ENCODE results near the gene APOBEC3A.
A peak's percentile ranks its signal among the peaks of the same experiment; 100 is the strongest.
"Not testable (repeated sequence)": the region's sequence is repeated elsewhere in the genome, so short reads cannot be mapped to it uniquely, and the experiment has no call there.

Gene APOBEC3A

DNA sequence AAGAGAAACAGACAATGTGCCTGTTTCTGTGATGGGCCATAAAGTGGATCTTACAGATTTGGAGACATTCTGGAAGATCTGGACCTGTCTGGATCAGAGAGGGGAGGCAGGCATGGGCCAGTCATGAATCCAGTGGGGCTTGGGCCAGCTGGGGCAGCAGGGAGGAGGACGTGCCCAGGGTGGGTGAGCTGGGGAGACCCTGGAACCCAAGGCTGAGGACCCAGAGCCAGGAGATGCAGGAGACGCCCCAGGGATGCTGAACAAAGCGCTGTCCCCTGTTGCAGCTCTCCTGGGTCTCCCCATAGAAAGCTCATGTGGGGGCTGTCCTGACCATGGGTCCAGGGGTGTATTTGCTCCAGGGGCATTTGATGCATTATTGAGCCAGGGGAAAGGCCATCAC lies 1.5 kb upstream of the APOBEC3A start:
- Mint-ChIP-seq H3K27ac (ENCODE audit: low read depth) (no peak overlapping the region), H3K9me3 (no peaks in the 10 kb centered on the region), H3K4me1 (no peaks in the 10 kb centered on the region), H3K36me3 (ENCODE audit: insufficient read depth) (peaks cover 2% of the 10 kb centered on the region), H3K27me3 (peaks cover 5% of the 10 kb centered on the region), H3K4me3 (no peak overlapping the region)
- ATAC-seq (replicated peaks; ENCODE audit: extremely low read depth, poor library complexity, severe bottlenecking) (no peak), DNase-seq (ENCODE audit: low spot score in 2 of 2) (no peak)

DNA sequence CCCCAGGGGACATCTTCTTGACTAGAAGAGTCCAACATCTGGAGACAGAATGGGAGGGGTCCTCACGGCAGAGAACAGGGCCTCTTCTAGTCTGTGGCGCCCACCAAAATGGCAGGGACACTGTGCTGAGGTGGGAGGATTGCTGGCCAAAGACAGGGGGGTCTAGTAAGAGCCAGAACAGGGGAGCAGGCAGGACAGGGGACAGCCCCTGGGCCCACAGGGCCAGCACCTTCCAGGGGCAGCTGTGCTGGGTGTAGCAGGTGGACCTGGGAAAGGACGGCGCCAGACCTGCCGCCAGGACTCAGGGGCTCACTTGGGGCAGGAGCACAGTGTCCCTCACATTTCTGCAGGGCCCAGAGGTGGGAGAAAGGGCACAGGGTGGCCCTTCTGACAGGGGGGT lies 858 bp upstream of the APOBEC3A start:
- no peak for DNase-seq (ENCODE audit: low spot score in 2 of 2)
- Mint-ChIP-seq H3K36me3 (ENCODE audit: insufficient read depth) (peaks cover 2% of the 10 kb centered on the region), H3K4me1 (no peaks in the 10 kb centered on the region), H3K27me3 (no peaks in the 10 kb centered on the region), H3K4me3 (no peak overlapping the region), H3K27ac (ENCODE audit: low read depth) (peak overlapping the region; percentile 44), H3K9me3 (no peaks in the 10 kb centered on the region)
- no peak for ATAC-seq (replicated peaks; ENCODE audit: extremely low read depth, poor library complexity, severe bottlenecking)

DNA sequence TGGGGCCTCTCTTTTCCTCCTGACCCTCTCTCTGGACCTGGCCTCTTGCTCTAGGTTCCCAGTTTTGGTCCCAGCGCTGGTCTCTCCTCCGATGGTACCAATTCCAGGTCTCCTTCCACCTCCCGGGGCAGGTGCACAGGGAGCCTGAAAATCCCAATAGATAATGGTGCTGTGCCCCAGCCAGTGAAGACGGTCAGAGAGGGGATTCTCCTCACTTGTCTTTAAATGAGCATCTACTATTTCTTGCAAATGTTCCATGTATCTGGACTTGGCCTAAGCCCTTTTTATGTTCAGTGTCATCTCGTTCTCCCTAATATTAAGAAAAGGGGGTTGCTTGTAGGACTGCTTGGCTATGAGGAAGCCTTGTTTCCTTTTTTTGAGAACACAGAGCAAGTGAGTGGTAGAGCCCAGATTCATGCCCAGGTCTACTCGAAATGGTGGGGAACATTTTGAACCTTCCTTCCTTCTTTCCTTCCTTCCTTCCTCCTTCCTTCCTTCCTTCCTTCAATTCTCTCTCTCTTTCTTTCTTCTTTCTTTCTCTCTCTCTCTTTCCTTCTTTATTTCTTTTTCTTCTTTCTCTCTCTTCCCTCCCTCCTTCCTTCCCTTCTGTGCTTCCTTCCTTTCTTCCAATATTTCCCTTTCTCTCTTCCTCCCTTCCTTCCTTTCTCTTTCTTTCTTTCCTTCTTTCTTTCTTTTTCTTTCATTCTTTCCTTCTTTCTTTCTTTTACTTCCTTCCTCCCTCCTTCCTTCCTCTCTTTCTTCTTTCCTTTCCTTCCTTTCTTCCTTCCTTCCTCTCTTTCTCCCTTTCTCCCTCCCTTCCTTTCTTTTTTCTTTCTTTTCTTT lies 620 bp downstream of the APOBEC3A start:
- Mint-ChIP-seq H3K36me3 (ENCODE audit: insufficient read depth) (peaks cover 2% of the 10 kb centered on the region), H3K4me3 (no peak overlapping the region), H3K27me3 (no peaks in the 10 kb centered on the region), H3K4me1 (no peaks in the 10 kb centered on the region), H3K27ac (ENCODE audit: low read depth) (peak overlapping the region; percentile 76), H3K9me3 (no peaks in the 10 kb centered on the region)
- DNase-seq (ENCODE audit: low spot score in 2 of 2) (no peak), ATAC-seq (replicated peaks; ENCODE audit: extremely low read depth, poor library complexity, severe bottlenecking) (no peak)

DNA sequence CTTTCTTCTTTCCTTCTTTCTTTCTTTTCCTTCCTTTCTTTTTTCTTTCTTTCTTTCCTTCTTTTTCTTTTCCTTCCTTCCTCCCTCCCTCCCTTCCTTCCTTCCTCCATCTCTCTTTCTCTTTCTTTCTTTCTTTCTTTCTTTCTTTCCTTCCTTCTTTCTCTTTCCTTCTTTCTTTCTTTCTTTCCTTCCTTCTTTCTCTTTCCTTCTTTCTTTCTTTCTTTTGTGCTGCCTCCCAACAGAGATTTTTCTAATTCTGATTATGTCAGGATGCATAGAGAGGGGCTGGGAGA lies 1.2 kb downstream of the APOBEC3A start:
- ATAC-seq (replicated peaks; ENCODE audit: extremely low read depth, poor library complexity, severe bottlenecking); H3K9me3 Mint-ChIP-seq; DNase-seq (ENCODE audit: low spot score in 2 of 2); H3K27me3 Mint-ChIP-seq; H3K4me3 Mint-ChIP-seq; H3K36me3 Mint-ChIP-seq (ENCODE audit: insufficient read depth); H3K4me1 Mint-ChIP-seq: not testable (repeated sequence)
- H3K27ac Mint-ChIP-seq (ENCODE audit: low read depth) = peak overlapping the region; percentile 76

DNA sequence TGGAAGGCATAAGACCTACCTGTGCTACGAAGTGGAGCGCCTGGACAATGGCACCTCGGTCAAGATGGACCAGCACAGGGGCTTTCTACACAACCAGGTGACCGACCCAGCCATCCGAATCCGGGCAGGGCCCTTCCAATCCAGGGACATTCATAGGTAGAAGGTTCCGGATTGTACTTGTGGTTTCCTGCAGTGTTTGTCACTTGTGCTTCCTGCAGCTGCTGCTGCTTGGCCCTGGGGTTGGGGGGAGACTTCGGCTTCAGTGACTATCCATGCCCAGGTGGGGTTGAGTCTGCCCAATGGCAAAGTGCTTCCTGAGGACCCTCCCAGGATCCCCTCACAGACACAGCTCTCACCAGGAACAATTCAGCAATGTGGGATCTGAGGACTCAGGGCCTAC lies 2.2 kb downstream of the APOBEC3A start:
- no peak overlapping the region for H3K4me3 Mint-ChIP-seq
- no peak overlapping the region for H3K27ac Mint-ChIP-seq (ENCODE audit: low read depth)
- peaks cover 13% of the 10 kb centered on the region for H3K27me3 Mint-ChIP-seq
- peaks cover 2% of the 10 kb centered on the region for H3K36me3 Mint-ChIP-seq (ENCODE audit: insufficient read depth)
- no peak for DNase-seq (ENCODE audit: low spot score in 2 of 2)
- no peak for ATAC-seq (replicated peaks; ENCODE audit: extremely low read depth, poor library complexity, severe bottlenecking)
- H3K4me1 Mint-ChIP-seq = no peaks in the 10 kb centered on the region
- no peaks in the 10 kb centered on the region for H3K9me3 Mint-ChIP-seq

DNA sequence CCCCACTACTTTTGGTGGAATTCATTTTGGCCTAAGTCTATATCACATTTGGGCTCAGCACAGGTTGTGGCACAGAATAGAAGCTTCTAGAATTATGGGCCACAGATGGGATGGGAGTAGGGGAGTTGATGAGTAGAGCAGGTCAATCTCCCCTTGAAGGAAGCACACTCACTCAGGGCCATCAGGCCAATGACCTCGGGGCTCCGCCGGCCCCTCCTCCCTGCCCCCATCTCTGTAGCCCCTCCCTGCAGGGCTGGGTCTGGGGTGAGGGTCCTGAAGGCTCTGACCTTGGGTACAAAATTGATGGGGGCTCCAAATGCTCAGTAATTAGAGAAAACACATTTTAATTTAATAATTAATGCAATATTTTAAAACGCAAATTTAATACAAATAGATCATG lies 3.3 kb downstream of the APOBEC3A start:
- H3K27ac Mint-ChIP-seq (ENCODE audit: low read depth); H3K4me3 Mint-ChIP-seq; H3K9me3 Mint-ChIP-seq; DNase-seq (ENCODE audit: low spot score in 2 of 2); H3K36me3 Mint-ChIP-seq (ENCODE audit: insufficient read depth); H3K4me1 Mint-ChIP-seq; ATAC-seq (replicated peaks; ENCODE audit: extremely low read depth, poor library complexity, severe bottlenecking): not testable (repeated sequence)
- peaks cover 24% of the 10 kb centered on the region for H3K27me3 Mint-ChIP-seq

DNA sequence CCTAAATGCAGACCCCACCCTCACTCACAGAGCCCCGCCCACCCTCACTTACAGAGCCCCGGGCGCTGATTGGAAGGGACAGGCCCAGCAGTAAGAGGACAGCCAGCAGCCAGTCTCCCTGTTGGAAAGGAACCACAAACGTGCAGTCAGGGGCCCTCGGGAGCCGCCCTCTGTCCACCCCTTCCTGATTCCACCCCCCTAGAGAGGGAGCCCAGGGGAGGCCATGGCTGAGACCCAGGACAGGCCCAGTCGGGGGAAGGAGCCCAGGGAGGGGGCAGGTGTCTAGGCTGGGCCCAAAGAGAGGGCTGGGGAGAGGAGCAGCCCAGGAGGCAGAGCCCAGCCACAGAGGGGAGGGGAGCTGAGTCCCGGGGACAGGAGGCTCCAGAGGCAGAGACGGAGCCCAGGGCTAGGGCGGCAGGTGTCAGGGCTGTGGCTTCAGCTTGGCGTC lies 5.9 kb downstream of the APOBEC3A start:
- not testable (repeated sequence) for H3K27ac Mint-ChIP-seq (ENCODE audit: low read depth); ATAC-seq (replicated peaks; ENCODE audit: extremely low read depth, poor library complexity, severe bottlenecking); DNase-seq (ENCODE audit: low spot score in 2 of 2); H3K4me1 Mint-ChIP-seq; H3K9me3 Mint-ChIP-seq; H3K4me3 Mint-ChIP-seq; H3K36me3 Mint-ChIP-seq (ENCODE audit: insufficient read depth)
- H3K27me3 Mint-ChIP-seq = peaks cover 39% of the 10 kb centered on the region

DNA sequence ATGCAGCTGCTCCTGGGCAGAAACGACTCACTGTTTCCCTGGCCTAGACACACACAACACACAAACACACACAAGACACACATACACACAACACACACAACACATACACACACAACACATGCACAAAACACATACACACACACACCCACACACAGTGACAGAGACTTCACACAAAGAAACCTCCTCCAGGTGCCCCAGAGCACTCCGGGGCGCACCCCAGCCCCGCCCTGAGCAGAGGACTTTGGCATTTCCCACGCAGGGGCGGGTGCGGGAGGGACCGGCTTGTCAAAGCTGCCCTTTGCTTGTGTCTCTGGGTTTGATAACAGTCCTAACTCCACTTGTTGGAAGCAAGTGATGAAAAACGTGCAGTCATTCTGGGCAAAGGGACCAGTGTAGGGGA lies 6.5 kb downstream of the APOBEC3A start:
- ATAC-seq (replicated peaks; ENCODE audit: extremely low read depth, poor library complexity, severe bottlenecking) (no peak), DNase-seq (ENCODE audit: low spot score in 2 of 2) (no peak)
- H3K27me3 Mint-ChIP-seq = peaks cover 45% of the 10 kb centered on the region
- H3K4me1 Mint-ChIP-seq = no peaks in the 10 kb centered on the region
- H3K4me3 Mint-ChIP-seq = no peak overlapping the region
- H3K36me3 Mint-ChIP-seq (ENCODE audit: insufficient read depth) = peaks cover 1% of the 10 kb centered on the region
- H3K9me3 Mint-ChIP-seq = no peaks in the 10 kb centered on the region
- H3K27ac Mint-ChIP-seq (ENCODE audit: low read depth) = no peak overlapping the region

DNA sequence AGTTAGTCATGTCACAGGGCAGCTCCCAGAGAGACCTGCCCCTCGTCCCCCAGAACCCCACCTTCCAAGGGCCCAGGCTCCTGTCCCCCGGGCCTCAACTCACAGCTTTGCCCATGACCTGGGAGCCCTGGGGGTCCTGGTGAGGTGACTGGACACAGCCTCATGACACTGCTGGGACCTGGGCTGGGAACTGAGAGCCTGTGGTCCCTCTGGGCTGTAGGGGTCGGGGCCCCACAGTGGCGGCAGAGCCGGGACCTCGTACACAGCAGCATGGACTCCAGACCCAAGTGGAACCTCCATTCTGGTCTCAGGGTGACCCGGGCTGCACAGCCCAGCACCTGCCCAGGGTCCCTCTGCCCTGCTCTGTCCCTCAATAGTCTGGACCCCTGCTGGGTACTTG lies 6.9 kb downstream of the APOBEC3A start:
- H3K9me3 Mint-ChIP-seq = no peaks in the 10 kb centered on the region
- H3K4me1 Mint-ChIP-seq = no peaks in the 10 kb centered on the region
- no peak for DNase-seq (ENCODE audit: low spot score in 2 of 2)
- peaks cover 1% of the 10 kb centered on the region for H3K36me3 Mint-ChIP-seq (ENCODE audit: insufficient read depth)
- no peak overlapping the region for H3K27ac Mint-ChIP-seq (ENCODE audit: low read depth)
- H3K4me3 Mint-ChIP-seq = no peak overlapping the region
- no peak for ATAC-seq (replicated peaks; ENCODE audit: extremely low read depth, poor library complexity, severe bottlenecking)
- peaks cover 49% of the 10 kb centered on the region for H3K27me3 Mint-ChIP-seq

DNA sequence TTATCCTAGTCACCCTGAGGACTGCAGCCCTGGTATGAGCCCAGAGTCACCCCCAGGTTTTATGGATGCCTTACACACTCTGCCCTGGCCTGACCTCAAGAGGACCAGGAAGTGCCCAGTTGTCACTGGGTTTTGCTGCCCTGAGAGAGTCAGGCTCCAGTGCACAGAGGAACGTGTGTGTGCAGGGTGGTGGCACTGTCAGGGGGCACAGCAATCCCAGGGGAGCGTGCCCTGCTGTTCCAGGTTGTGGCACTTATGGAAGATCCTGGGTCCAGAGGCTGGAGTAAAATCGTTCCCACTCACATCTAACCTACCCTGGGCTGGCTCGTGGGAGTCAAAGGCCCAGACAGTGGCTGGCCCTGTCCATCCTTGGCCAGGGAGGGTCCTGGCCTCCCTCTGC lies 7.6 kb downstream of the APOBEC3A start:
- Mint-ChIP-seq H3K4me1 (no peaks in the 10 kb centered on the region), H3K27me3 (peaks cover 56% of the 10 kb centered on the region), H3K4me3 (no peak overlapping the region), H3K27ac (ENCODE audit: low read depth) (no peak overlapping the region), H3K9me3 (no peaks in the 10 kb centered on the region), H3K36me3 (ENCODE audit: insufficient read depth) (peaks cover 1% of the 10 kb centered on the region)
- no peak for ATAC-seq (replicated peaks; ENCODE audit: extremely low read depth, poor library complexity, severe bottlenecking)
- DNase-seq (ENCODE audit: low spot score in 2 of 2) = no peak

DNA sequence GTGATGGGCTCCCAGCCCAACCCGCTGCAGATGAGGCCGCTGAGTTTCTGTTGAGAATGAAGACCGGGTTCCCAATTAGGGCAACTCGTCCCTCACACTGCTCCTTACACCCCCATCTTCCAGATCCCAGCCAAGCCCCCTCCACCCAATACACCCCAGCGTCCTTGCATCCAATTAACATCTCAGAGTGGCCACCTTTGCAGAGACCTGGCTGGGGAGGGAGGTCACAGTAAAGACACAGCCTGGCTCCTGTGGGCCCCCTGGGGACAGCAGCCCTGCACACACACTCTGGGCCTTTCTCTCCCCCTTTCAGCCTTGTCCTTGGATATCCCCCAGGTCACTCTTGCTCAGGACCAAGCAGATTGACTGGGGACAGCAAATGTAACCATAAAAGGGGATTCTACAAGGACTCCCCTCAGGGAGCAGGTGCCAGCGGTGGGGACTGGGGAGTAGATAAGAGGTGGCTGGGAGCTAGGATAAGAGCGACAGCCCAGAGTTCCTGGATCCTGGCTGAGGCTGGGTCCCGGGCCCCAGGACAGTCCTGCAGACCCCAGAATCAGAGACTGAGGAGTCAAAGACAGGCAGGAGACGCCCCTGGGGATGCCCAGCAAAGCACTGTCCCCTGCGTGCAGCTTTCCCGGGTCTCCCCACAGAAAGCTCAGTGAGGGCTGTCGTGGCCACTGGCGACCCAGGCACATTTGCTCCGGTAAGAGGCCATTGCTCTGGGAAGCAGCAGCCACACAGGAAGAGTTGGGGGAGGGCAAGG lies 8.4 kb downstream of the APOBEC3A start:
- DNase-seq (ENCODE audit: low spot score in 2 of 2) (no peak), ATAC-seq (replicated peaks; ENCODE audit: extremely low read depth, poor library complexity, severe bottlenecking) (no peak)
- H3K27ac Mint-ChIP-seq (ENCODE audit: low read depth) = no peak overlapping the region
- H3K27me3 Mint-ChIP-seq = peaks cover 64% of the 10 kb centered on the region
- peaks cover 1% of the 10 kb centered on the region for H3K36me3 Mint-ChIP-seq (ENCODE audit: insufficient read depth)
- no peaks in the 10 kb centered on the region for H3K9me3 Mint-ChIP-seq
- H3K4me1 Mint-ChIP-seq = no peaks in the 10 kb centered on the region
- no peak overlapping the region for H3K4me3 Mint-ChIP-seq

DNA sequence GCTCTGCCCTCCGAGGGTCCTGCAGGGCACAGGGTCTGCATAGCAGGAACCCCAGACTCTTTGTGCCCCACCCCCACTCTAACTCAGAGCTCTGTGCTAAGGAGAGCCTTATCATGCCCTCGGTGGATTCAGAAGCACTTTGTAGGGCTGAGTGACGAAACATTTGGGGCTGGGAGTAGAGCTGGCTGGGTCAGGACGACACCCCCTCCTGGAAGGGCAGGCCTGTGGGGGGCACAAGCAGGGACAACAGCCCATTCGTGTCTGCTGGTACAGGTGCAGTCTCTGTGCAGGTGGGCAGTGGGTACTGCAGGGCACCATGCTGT lies 8.9 kb downstream of the APOBEC3A start:
- Mint-ChIP-seq H3K27me3 (peaks cover 70% of the 10 kb centered on the region), H3K4me1 (no peaks in the 10 kb centered on the region), H3K36me3 (ENCODE audit: insufficient read depth) (peaks cover 1% of the 10 kb centered on the region), H3K9me3 (no peaks in the 10 kb centered on the region), H3K4me3 (no peak overlapping the region), H3K27ac (ENCODE audit: low read depth) (no peak overlapping the region)
- DNase-seq (ENCODE audit: low spot score in 2 of 2) = no peak
- ATAC-seq (replicated peaks; ENCODE audit: extremely low read depth, poor library complexity, severe bottlenecking) = no peak

DNA sequence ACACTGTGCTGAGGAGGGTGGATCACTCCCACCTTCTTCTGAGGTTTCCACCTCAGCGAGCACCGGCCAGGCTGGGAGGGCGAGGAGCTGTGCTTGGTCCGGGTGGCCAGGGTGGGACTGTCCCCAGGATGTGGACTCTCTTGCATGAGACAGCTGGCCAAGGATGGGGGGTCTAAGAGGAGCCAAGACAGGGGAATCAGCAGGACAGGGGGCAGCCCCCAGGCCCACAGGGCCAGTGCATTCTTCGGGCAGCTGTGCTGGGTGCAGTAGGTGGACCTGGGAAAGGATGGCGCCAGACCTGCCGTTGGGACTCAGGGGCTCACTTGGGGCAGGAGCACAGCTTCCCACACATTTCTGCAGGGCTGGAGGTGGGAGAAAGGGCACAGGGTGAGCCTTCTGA lies 9.5 kb downstream of the APOBEC3A start:
- H3K27ac Mint-ChIP-seq (ENCODE audit: low read depth) = no peak overlapping the region
- H3K4me3 Mint-ChIP-seq = no peak overlapping the region
- H3K36me3 Mint-ChIP-seq (ENCODE audit: insufficient read depth) = peaks cover 1% of the 10 kb centered on the region
- peaks cover 70% of the 10 kb centered on the region for H3K27me3 Mint-ChIP-seq
- H3K9me3 Mint-ChIP-seq = no peaks in the 10 kb centered on the region
- DNase-seq (ENCODE audit: low spot score in 2 of 2) = no peak
- no peaks in the 10 kb centered on the region for H3K4me1 Mint-ChIP-seq
- ATAC-seq (replicated peaks; ENCODE audit: extremely low read depth, poor library complexity, severe bottlenecking) = no peak
